NCI-H82 treated with DMSO at 0.1 percent for 48 hours (cell line): ENCODE results near the gene WNT7B.
"Not testable (repeated sequence)": the region's sequence is repeated elsewhere in the genome, so short reads cannot be mapped to it uniquely, and the experiment has no call there.

Source experiments
- DNase-seq: peaks from one replicate; lab custom pipeline; 2025; ENCODE audit not compliant: unreplicated experiment; lab: John Stamatoyannopoulos, UW

WNT7B gene

GRCh38 chr22:46008836-46009596 lies 32.1 kb upstream of the WNT7B start:
- DNase-seq: no peak

DNA sequence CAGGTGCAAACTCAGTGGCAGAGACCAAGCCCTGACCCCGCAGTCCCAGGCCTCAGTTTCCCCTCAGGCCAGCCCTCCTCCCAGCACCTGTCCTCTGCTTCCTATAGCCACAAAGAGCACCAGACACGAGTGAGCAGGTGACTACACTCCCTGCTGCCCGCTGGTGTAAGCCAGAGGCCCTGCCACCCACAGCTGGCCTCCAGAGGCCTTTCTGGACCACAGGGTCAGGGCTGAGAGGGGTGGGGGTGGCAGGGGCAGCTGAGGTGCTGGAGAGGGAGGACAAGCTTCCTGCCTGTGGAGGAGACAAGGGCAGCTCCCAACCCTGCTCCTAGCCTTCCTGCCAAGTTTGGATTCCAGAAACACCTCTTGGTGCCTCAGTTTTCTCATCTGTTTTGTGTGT lies 31.3 kb upstream of the WNT7B start:
- no peak for DNase-seq

DNA sequence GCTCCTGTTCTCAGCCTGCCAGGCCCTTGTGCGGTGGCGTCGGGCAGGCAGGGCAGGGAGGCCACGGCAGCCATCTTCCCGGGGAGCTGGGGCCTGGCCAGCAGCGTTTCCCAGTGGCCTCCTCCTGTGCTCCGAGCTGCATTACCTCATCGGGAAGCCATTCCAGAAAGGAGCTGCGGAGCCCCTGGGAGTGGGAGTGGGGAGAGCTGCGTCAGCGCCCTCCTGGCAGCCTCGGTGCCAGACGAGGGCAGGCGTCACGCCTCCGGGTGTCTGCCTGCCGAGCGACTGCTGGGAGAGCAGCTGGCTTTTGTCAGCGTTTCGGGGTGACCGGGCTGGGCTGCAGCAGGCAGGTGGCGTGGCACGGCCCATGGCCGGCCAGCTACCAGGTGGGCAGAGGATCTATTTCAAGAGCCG lies 30.9 kb upstream of the WNT7B start:
- no peak for DNase-seq

GRCh38 chr22:46007003-46007847 lies 30.3 kb upstream of the WNT7B start:
- DNase-seq: no peak

DNA sequence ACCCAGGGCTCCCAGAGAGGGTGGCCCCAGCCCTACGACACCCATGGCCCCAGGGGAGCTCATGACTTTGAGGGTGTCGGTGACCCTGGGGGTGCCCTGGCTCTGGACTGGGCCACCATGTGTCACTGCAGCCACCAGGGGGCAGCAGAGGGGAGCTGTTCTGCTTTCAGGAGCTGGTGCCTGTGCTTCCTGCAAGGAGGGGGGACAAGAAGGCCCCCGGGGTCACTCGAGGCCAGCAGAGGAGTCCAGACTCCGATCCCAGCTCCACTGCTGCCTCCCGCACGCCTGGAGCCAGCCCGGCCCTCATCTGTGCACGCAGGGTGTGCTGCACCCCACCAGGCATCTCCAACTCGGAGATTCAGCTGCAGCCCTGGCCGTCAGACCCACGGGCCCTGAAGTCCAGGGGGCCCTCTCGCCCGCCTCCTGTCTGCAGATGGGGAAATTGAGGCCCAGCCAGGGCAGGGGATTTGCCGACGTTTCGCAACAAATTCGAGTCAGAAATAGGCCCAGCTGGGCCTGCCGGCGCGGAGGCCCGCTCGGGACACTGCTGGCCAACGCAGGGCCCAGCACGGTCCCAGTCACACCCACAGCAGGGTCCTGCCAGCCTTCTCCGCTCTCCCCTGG lies 29.5 kb upstream of the WNT7B start:
- no peak for DNase-seq

- not testable (repeated sequence) for DNase-seq
Measured at GRCh38 chr22:46005116-46005705, 28.2 kb upstream of the WNT7B start.

DNA sequence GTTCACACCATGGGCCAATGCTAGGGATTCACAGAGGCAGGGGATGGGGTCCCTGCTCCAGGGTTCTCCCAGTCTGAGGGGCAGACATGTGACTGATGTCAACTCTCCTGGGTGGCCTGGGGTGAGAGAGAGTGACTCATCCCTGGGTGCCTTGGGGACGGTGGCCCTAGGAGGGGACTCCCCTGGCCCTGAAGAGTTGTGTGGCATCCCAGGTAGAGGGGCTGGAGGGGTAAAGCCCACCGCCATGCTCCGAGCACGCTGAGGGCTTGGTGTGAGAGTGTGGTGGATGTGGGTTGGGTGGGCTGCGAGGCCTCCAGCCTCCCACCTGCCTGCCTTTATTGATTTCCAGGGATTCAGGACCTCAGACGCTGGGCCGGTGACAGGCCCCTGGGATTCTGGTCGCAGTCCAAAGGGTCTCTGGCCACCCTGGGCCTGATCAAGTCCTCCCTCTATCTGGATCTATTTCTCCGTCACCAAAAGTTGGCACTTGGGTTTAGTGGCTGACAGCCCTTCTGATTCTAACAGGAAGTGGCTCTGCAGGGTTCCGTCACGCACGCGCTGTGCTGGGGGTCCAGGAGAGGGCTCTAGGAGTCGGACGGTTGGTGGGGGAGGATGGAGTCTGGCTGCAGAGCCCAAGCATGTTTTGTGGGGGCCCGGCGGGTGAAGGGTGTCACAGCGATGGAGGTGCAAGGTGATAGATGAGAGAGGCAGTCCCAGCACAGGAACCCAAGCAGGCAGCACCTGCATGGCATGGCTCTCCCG lies 27.3 kb upstream of the WNT7B start:
- no peak for DNase-seq

DNA sequence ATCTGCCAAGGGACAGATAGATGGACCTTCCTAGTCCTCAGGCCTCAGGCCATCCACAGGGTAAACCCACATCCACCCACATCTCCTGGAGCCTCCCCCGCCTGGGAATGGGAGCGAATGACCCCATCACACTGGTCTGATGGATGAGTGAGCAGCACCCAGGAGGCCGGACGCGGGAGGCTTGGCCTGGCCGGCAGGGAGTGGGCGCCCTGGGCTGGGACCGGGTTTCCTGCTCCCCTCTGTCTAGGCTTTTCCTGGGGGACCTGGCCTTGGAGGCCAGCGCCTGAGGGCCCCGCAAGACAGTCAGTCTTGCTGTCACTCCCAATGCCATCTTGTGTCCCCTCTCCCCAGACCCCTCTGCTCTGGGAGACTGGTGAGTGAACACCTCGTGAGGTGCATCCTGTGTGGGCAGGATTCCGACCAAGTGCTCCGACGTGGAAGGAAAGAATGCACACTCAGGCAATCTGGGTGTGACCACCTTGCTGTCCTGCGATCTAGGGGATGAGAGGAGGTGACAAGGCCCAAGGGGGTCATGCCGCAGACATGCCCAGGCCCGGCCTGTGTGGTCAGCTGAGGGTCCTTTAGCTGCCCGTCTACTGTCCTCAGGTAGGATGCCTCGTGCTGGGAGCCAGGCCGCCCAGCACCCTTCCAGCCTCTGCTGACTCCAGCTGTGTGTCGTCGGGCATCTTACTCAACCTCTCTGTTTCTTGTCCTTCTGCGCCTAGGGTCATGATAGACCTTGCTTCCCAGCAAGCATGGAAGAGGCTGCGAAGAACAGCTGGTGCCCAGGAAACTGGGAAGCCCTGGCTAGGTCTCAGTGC lies 26.5 kb upstream of the WNT7B start:
- no peak for DNase-seq

DNA sequence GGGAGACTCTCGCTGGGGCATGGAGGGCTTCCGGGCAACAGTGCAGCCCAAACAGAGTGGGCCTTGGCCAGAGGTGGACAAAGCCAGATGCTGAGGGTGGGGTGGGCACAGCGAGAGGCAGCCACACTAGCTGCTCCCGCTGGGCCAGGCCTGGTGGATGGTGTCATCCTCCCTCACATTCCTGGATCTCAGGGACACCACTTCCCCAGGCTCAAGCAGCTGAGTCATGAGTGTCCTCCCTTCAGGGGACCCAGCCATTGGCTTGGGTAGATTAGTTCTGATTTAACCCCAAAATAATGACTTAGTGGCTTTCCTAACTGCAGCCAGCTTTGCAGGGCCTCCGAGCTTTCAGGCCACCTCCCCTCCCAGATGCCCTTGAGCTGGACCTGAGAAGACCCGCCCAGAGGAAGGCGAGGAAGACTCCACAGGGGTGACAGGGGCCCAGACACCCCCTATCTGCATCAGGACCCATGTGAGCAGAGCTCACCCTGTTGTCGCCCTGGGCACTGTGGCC lies 25.9 kb upstream of the WNT7B start:
- no peak for DNase-seq

GRCh38 chr22:46001426-46002106 lies 24.6 kb upstream of the WNT7B start:
- no peak for DNase-seq

- no peak for DNase-seq
Measured at GRCh38 chr22:46001046-46001425, 24.1 kb upstream of the WNT7B start.

GRCh38 chr22:46000081-46001027 lies 23.4 kb upstream of the WNT7B start:
- no peak for DNase-seq

- no peak for DNase-seq
Measured at GRCh38 chr22:45999379-45999971, 22.5 kb upstream of the WNT7B start.

DNA sequence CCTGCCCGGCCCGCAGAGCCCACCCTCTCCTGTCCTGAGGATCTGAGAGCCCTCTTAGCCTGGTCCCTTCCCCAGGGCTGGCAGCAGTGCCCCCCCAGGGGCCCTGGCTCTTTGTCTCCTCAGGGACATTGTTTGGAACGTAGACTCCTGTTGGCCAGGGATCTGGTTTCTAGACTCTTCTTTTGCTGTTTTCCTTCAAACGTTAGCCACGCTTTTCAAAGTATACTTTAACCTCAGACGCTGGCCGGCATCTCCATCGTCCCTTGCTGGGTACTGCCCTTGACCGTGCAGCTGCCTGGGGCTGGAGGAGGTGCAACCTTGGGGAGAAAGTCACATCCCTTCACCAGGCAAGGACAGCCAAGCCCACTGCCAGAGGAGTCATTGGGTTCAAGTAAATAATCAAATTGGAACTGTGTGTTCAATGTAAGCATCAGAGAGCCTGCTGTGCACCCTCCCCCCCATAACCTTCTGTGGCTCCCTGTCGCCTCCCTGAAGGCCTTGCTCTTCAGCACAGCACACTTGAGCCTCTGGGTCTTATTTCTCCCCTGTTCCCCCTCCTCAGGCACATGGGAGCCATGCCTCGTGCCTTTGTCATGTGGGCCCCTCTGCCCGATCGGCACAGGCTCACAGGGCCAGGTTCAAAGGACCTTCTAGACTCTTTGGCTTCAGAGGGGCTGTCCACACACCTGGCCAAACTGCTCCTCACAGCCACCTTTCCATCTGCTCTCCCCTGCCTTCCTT lies 21.8 kb upstream of the WNT7B start:
- no peak for DNase-seq

GRCh38 chr22:45997777-45998637 lies 21.0 kb upstream of the WNT7B start:
- DNase-seq: no peak
